NK-92 (cell line): Measurements from ENCODE around the gene ITPRIPL2.

ENCODE experiments used
- DNase-seq: peaks from one replicate; lab custom pipeline; 2025; ENCODE audit not compliant: unreplicated experiment; lab: John Stamatoyannopoulos, UW

Gene ITPRIPL2

DNA sequence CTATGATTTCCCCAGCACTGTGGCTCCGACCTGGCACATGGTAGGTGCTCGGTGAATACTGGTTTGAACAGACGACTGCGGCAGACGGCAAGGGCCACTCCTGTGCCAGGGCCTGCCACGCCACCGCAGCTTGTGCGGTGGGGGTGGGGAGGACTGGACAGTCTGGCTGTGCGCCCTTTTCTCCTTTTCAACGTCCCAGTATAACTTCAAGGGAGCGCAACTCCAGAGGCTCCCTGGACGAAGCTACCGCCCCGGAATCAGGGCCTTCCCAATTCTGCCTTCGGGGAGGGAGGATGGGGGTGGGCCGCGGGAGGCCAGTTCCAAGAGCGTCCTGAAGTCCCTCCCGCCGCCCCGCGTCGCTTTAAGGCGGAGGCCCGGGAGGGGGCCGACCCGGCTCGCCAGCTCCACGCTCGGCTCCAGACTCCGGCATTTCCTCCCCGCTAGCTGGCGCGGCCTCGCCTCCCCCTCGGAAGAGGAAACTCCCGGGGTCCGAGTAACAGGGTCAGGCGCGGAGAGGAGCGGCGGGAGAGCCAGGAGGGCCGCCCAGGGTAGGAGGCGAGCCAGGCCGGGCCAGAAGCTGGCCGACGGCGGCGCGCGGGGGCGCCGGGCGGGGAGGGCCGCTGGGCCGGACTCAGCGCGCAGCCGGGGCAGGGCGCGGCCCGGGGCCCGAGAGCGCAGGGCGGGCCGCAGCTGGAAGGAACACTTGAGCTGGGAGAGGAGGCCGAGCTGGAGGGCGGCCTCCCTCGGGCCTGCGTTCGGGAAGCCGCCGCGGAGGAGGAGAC, at the start of gene ITPRIPL2:
TSS of gene ITPRIPL2 (plus strand) at position 388 of the 782 bp plus-strand sequence. CDS start 498 bp downstream, outside the sequence.
- no peak for DNase-seq

DNA sequence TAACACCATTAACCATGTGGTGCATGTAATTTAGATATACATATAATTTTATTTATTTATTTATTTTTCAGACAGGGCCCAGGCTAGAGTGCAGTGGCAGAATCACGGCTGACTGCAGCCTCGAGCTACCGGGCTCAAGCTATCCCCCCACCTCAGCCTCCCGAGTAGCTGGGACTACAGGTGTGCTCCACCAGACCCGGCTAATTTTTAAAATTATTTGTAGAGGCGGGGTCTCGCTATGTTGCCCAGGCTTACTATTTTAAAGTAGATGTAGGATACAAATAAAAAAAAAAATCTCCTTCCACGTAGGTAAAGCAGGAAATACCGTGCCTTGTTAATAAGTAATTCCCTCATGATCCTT, 46.8 kb upstream of the ITPRIPL2 start:
- DNase-seq, result no peak

DNA sequence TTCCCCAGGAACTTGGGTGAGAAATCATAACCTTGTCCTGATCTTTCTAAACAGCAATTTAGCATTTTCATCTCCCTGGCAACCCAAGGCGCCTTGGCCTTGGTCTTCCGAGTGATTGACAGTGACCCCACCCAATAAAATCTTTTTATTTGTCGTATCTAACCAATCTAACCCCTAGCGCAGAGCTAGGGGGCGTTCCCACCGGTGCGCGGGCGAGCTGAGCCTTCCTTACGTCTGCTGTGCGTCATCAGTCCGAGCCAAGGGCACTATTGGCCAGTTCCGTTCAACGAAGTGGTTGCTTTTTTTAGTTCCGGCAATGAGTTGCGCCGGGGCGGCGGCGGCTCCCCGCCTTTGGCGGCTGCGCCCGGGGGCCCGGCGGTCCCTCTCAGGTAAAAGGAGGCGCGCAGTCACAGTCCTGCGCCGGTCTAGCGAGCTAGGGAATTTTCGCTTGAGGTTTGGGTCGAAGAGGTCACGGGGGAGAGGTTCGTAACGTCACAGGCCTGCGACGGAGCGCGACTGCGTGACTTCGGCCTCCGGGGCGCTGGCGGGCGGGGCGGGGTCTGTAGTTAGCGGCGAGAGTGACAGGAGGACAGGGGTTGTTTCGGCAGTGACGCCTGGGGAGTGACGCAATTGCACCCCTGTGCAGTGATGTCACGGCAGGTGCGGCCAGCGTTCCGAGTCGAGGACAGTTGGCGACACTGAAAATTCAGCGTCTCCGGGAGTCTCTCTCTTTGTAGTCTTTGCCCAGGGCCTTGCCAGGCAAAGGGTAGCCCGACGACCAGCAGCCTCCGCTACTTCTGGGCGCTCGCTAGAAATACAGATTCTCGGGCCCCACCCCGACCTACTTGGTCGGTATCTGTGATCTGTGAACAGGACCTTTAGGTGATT, 46.2 kb upstream of the ITPRIPL2 start, which contains the start of gene COQ7:
TSS of gene COQ7 (plus strand) at position 266 of the 888 bp plus-strand sequence. CDS start at position 317, 51 bp downstream.
- peak; percentile 82 for DNase-seq

GRCh38 chr16:19068237-19068815, 45.4 kb upstream of the ITPRIPL2 start:
- DNase-seq, result no peak

DNA sequence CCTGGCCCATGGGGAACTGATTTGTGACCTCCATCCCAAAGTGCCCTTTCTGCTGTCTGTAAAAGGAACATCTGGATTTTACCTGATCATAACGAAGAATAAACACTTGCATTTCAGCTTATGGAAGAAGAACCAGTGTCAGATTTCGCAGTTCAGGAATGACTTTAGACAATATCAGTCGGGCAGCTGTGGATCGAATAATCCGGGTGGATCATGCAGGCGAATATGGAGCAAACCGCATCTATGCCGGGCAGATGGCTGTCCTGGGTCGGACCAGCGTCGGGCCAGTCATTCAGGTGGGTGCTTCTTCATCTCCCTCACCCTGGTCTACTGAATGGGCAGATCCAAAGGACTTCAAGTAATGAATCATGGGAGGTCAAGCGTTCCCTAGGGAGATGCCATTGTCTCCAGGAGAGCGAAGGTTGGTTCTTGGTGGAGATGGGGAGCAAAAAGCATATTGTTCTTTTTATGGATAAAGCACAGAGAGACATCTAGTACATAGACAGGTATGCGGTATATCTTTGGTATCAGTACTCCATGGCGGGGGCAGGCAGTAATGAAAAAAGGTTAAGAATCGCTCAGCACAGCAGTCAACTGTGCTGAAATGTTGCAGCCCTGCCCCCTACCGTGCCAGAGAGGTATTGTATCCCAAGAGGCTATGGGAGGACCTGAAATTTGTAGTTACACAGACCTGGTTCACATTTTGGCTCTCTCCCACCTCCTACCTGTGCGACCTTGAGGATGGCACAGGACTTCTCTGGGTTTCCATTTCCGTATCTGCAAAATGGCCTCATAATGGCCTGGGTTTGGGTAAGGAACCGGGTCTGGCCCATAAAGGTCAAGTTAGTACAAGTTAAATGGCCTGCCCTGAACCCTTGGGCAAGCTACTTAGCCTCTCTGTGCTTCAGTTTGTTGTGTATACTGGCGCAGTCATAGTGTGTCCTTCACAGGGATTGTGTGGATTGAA, 41.7 kb upstream of the ITPRIPL2 start:
- DNase-seq, result no peak

DNA sequence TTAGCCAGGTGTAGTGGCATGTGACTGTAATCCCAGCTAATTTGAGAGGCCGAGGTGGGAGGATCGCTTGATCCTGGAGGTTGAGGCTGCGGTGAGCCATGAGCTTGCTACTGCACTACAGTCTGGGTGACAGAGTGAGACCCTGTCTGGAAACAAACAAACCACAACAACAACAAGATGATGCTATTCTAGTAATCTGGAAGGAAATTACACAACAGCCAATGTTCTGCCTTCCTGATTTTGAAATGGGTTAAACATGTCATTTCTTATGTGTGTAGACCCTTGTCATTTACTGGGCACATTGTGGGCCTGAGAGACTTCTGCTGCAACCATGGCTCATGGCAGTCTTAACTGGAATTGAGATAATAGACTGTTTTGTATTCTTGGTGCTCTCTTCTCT, 40.4 kb upstream of the ITPRIPL2 start:
- DNase-seq, result no peak

DNA sequence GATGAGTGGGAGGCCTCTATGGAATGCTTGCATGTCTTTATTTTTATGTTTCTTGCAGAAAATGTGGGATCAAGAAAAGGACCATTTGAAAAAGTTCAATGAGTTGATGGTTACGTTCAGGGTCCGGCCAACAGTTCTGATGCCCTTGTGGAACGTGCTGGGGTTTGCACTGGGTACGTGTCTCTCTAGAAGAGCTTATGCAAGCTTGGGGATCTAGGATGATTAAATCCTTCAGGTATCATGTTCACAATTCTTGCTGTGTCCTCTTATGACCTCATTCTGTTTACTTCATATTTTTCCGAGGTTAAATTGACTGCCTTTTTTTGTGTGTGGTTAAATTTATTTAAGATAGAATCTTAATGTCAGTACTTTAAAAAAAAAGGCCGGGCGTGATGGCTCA, 39.9 kb upstream of the ITPRIPL2 start:
- DNase-seq, result no peak

DNA sequence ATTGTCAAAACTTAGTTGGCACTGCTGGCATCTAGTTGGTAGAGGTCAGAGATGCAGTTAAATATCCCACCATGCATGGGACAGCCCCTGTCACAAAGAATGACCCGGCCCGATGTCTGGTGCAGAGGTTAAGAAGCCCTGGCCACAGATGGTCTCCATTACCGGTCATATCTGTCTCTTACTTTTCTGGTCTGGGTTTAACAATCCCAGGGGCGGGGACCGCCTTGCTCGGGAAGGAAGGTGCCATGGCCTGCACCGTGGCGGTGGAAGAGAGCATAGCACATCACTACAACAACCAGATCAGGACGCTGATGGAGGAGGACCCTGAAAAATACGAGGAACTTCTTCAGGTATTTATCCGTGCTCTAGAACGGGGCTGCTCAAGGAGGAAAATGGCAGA, 38.3 kb upstream of the ITPRIPL2 start:
- DNase-seq, result no peak

DNA sequence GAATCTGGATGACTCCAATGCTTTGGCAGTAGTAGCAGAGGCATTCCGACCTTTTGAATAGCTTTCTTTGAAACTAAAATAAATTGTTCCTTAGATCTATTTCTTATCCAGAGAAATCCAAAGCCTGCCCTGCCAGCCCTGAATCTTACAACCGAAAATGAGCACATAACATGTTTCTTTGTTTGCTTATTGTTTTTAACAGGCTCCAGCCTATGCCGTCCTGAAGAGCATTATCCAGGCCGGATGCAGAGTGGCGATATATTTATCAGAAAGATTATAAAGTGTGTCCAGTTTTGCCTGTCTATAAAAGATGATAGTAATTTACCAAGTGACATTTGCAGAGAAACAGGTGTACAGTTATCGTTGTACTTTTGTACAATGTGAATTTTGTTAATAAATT, 35.9 kb upstream of the ITPRIPL2 start:
- DNase-seq, result no peak

DNA sequence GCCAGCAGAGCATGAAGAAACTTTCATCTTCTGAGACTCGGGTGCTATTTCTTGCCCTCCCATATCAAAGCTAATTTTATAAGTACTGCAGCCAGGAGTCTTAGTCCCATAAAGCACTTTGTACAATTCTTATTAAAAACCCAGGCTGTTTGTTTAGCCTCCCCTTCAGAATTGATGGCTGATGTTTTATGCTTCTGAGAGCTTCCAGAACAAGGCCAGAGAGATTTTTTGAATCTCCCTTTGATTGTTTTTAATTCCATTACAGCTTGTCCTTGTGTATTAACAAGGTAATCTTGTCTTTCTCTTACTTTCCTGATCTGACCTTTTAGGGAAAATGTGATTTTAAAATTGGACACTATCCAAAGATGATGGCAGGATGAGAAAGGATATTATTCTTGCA, 30.1 kb upstream of the ITPRIPL2 start:
- DNase-seq, result no peak

DNA sequence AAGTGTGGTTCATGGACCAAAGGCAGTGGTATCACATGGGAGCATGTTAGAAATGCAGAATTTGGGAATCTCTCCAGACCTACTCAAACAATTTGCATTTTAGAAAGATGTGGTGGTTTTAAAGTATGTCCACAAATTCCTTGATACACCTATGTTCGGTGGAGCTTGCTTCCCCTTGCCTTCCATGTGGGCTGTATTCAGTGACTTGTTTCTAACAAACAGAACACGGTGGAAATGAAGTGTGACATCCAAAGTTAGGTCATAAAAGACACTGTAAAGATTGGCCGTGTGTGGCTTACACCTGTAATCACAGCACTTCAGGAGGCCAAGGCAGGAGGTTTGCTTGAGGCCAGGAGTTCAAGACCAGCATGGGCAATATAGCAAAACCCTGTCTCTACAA, 29.6 kb upstream of the ITPRIPL2 start:
- DNase-seq, result no peak

- DNase-seq, result no peak
These were observed 28.9 kb upstream of the ITPRIPL2 start for GRCh38 chr16:19084879-19085278.

- no peak for DNase-seq
These were observed 28.0 kb upstream of the ITPRIPL2 start for GRCh38 chr16:19085679-19086200.

DNA sequence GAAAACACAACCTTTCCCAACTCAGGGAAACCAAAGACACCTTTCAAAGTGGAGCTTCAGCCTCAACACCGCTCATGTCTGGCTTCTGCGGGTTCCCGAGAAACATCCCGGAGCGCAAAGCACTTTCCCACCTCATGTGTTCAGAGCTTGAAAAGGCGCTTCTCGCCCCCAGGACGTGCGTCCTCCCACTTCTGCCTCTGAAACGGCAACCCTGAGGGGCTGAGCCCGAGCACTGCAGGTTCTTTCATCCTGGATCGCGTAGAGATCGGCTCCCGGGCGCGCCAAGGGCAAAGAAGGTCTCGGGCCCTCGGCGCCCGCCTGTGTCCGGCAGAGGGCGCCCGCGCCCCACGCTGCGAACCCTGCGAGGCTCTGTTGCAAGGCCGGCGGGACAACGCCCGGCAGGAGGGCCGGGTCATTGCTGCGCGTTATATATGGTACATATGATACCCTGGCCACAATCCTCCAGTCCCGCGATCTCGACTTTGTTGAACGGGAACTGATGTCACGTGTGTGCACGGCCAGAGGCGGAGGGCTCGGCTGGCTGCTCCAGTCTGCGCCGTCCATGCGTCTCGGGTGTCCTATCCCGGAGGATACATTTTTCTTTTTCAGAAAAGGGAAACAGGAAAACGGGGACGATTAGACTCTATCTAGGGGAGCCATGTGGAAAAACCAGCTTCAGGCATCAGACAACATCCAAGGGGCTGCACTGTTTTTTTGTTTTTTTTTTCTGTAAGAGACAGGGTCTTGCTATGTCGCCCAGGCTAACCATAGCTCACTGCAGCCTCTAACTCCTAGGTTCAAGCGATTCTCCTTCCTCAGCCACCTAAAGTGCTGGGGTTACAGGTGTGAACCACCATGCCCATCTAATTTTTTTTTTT, 27.2 kb upstream of the ITPRIPL2 start:
- DNase-seq, result no peak

DNA sequence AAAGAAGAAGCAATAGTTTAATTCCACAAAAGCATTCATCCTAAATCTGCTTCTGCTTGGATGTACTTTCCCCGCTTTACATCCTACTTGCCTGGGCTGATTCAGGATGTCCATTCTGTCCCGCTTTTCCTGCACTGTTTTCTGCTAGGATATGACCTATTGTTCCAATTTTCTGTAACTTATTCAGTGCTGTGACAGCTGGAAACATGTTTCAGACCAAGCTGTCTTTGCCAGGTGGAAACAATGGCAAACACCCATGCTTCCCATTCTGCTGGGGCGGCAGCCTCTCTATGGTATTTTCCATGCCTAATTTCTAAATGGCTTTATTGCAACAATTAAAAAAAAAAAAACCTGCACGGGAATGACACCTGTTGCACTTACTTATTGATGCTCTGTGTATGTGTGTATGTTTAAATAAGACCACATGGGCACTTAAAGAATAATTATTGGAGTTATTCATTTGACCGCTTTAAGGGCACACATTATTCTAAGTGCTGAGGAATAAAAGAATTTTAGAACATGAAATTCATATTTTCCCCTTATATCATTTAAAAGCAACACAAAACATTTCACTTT, 25.3 kb upstream of the ITPRIPL2 start:
- no peak for DNase-seq

GRCh38 chr16:19089410-19089955, 24.3 kb upstream of the ITPRIPL2 start:
- DNase-seq, result no peak

GRCh38 chr16:19090916-19091315, 22.8 kb upstream of the ITPRIPL2 start:
- DNase-seq, result no peak

DNA sequence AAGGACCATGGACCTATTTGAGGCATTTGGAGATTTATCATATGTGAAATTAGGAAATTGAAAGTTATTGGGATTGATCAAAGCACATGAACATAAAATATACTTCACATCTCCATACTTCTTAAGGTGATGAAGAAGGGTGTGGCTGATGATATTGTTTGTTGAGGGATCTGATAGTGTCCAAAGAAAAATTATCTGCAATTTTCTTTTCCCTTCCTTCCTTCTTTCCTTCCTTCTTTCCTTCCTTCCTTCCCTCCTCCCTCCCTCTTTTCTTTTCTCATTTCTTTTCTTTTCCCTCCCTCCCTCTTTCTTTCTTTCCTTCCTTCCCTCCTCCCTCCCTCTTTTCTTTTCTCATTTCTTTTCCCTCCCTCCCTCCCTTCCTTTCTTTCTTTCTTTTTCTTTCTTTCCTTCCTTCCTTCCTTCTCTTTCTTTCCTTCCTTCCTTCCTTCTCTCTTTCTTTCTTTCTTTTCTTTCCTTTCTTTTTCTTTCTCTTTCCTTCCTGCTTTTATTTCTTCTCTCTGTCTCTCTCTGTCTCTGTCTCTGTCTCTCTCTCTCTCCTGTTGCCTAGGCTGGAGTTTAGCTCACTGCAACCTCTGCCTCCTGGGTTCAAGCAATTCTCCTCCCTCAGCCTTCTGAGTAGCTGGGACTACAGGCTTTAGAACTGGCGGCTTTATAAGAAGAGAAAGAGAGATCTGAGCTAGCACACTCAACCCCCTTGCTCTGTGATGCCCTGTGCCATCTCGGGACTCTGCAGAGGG, 20.9 kb upstream of the ITPRIPL2 start:
- no peak for DNase-seq
